NCI-H2107 (cell line): ENCODE results near the gene TMEM176A.
A peak's percentile ranks its signal among the peaks of the same experiment; 100 is the strongest.
"Not testable (repeated sequence)": the region's sequence is repeated elsewhere in the genome, so short reads cannot be mapped to it uniquely, and the experiment has no call there.

Experiments
- DNase-seq: peaks from one replicate; lab custom pipeline; 2025; lab: John Stamatoyannopoulos, UW

TMEM176A gene, protein sequence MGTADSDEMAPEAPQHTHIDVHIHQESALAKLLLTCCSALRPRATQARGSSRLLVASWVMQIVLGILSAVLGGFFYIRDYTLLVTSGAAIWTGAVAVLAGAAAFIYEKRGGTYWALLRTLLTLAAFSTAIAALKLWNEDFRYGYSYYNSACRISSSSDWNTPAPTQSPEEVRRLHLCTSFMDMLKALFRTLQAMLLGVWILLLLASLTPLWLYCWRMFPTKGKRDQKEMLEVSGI

GRCh38 chr7:150800581-150801241 is at the start of gene TMEM176A:
Gene TMEM176A (plus strand): TSS chr7:150800769. CDS start chr7:150801551, 782 bp downstream.
- DNase-seq: no peak

- DNase-seq: no peak
Measured at GRCh38 chr7:150751702-150752101, 48.9 kb upstream of the TMEM176A start.

DNA sequence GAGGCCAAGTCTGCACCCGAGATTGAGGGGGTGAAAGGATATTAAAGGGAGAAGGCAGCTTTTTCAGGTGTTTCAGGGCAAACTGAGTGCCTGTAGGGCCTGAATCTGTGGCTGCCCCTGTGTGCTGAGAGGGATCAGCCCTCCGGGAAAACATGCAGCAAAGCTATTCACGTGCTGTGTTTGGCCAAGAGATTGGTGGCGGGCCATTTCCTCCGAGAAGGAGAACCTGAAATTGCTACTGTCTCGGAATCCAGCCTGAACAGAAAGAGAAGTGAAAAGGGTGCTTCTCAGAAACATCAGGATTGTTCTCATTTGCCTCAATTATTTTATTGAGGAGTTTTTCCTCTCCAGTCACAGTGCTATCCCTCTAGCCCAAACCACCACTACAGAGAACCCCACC is 47.3 kb upstream of the TMEM176A start:
- no peak for DNase-seq

GRCh38 chr7:150753826-150754603 is 46.6 kb upstream of the TMEM176A start:
- no peak for DNase-seq

DNA sequence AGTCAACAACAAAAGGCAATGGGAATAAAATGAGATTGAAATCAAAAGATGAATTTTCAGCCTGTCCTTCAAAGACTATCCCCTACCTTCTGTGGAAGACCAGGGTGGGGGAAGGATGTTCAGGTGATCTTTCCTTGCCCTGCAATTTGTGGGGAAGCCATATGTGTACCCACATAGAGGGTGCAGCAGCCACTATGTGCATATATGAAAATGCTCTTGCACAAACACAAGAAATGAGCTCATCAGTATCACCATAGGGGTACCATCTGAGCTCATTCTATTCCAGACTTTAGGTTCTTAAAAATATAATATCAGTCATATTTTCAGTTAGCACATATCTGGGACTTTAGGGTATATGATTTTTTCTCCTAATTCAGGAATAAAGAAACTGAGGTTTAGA is 45.6 kb upstream of the TMEM176A start:
- DNase-seq: no peak

DNA sequence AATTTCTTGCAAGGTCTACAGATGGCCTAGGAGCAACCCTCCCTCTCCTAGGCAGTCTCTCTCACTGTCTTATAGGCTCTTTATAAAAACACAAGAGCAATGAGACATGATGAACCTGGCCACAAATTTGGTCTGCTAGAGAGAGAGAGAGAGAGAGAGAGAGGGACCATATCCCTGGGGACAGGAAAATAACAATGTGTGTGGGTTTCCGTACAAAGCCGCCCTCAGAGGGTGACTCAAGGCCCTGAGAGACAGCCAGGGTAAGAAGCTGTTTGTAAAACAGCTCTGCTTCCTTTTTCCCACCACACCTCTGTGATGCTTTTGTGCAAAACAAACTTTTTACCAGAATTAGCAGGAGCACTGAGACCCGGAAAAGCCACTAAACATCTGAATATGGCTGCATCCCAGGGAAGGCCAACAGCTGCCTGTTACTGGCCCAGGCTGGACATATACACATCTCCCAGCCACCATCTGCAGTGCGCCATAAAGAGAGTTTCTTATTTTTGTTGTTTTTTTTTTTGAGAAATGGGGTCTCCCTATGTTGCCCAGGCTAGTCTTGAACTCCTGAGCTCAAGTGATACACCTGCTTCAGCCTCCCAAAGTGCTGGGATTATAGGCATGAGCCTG is 45.0 kb upstream of the TMEM176A start:
- no peak for DNase-seq

GRCh38 chr7:150756166-150756565 is 44.4 kb upstream of the TMEM176A start:
- no peak for DNase-seq

GRCh38 chr7:150756858-150757257 is 43.7 kb upstream of the TMEM176A start:
- no peak for DNase-seq

DNA sequence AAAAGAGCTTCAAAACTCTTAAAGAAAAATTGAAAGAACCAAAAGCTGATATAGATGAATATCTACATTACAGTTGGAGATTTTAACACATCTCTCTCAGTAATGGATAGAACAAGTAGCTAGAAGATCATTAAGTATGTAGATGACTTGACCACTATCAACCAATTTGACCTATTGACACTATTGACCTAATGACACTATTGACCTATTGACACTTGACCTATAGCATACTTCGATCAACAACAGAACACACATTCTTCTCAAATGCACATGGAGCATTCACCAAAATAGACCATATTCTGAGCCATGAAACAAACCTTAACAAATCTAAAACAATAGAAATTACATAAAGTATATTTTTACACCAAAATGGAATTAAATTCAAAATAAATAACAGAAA is 41.1 kb upstream of the TMEM176A start:
- no peak for DNase-seq

DNA sequence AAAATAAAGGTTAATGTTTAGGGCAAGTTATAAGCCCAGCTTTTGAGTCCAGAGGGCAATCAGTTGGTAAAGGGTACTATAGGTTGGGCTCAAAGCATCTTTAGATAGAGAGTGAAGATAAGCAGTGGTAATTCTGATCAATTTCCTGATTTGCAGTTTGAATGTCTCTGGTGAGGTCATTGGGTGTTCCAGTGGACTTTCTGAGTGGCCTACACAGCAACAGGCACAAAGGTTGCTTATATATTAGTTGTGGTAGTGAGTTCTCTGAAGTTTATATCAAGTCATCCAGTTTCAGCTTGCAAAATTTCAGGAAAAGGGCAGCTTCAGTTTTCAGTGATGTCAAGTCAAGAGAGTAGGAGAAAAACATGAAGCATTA is 34.2 kb upstream of the TMEM176A start:
- no peak for DNase-seq

DNA sequence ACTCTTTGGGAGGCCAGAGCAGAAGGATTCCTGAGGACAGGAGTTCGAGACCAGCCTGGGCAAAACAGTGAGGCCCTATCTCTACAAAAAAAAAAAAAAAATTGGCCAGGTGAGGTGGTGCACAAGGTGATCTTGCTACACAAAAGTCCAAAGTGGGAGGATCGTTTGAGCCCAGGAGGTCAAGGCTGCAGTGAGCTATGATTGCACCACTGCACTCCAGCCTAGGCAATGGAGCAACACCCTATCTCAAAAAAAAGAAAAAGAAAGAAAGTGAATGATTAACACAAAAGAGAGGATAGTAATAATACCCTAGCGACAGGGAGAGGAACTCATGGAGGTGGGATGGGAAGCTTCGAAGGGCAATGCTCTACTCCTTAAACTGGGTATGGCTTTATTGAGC is 30.8 kb upstream of the TMEM176A start:
- DNase-seq: no peak

DNA sequence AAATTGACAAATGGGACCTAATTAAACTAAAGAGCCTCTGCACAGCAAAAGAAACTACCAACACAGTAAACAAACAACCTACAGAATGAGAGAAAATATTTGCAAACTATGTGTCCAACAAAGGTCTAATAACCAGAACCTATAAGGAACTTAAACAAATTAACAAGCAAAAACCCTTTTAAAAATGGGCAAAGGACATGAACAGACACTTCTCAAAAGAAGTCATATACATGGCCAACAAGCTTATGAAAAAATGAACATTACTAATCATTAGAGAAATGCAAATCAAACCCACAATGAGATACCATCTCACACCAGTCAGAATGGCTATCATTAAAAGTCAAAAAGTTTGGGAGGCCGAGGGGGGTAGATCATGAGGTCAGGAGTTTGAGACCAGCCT is 26.4 kb upstream of the TMEM176A start:
- DNase-seq: not testable (repeated sequence)

DNA sequence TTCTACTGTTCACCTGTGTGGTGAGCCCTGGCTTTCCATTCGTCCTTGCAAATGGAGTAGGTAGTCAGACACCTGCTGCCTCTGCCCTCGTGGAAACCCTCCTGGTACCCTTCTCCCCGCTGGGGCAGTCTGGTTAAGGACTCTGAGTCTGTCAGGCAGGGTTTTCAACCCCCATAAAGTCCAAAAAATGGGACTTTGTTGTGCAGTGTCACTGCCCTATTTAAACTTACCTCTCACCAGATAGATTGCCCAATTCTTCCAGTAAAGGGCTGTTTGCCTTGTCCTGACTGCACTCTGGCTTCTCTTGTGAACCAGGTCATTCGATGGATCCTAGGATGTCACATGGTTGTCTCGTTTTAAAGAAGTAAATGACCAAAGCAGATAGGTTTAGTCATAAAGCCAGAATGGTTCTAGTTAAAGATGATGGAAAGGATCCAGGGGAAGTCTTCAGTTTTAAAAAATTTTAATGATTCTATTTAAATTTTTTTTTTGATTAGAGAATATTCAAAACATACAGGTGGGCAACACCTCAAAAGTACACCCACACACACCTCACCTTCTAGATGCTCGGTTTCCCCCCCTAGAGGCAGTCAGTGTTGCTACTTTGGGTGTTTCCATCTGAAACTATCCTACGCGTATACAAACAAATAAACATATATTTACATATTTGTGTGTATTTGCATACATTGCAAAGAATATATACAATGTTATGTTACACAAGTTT is 22.4 kb upstream of the TMEM176A start:
- DNase-seq: no peak

DNA sequence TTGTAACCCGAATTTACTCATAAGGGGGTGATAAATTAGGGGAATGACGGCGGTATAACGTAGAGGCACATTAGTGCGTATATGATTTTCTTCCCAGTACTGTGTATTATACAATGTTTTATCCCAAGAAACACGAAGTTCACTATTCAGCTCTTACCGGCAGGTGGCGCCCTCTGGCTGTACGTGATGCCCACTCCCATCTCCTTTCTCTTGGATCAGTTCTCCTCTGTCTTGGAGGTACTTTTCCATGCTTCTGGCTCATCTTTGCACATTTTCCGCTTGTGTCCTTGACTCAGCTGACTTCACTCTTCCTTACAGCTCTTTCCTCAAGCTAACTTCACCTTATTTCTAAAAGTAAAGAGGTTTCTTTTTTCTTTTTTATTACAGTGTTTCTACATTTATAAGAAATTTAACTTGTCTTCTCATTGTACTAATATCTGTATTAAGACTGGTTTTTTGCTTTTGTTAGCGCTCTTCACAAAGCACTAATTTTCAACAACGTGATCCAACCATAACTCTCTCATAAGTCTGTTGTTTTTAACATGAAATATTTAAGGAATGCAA is 21.7 kb upstream of the TMEM176A start:
- DNase-seq: peak; percentile 42

GRCh38 chr7:150780292-150780691 is 20.3 kb upstream of the TMEM176A start:
- no peak for DNase-seq

DNA sequence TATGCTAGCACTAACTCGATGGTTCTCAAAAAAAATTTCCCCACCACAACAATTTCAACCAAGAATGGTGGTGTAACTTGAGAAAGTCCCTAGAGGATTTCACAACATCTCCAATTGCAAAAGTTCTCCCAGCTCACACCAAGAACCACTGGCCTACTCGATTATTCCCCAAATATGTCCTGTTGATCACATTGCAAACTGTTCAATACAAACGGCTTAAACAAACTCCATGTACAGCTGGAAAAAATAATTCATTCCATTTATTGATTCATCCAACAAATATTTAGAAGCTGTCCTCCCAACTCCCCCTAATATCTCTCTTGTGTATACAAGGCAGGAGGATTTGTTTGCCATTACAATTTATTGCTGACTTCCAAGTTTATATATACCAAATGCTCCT is 19.5 kb upstream of the TMEM176A start:
- DNase-seq: no peak

DNA sequence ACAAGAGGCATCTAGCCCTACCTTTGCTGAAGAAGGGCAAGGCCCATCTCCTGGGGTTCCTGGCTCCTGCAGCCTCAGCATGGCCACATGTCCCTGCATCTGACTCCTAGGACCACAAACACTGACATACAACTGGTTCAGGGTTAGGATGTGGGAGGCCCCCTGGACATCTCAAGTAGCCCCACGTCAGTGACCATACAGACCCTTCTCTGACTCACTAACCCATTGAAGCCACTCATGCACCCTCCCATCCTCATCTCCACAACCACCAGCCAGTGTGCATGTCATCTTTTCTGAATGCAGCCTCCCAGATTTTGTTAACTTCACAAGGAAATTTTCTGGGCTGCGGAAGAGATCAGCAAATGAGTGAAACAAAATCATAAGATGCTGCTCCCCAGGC is 18.6 kb upstream of the TMEM176A start:
- no peak for DNase-seq

- DNase-seq: no peak
Measured at GRCh38 chr7:150784120-150784736, 16.3 kb upstream of the TMEM176A start.

GRCh38 chr7:150784954-150785353 is 15.6 kb upstream of the TMEM176A start:
- DNase-seq: no peak

DNA sequence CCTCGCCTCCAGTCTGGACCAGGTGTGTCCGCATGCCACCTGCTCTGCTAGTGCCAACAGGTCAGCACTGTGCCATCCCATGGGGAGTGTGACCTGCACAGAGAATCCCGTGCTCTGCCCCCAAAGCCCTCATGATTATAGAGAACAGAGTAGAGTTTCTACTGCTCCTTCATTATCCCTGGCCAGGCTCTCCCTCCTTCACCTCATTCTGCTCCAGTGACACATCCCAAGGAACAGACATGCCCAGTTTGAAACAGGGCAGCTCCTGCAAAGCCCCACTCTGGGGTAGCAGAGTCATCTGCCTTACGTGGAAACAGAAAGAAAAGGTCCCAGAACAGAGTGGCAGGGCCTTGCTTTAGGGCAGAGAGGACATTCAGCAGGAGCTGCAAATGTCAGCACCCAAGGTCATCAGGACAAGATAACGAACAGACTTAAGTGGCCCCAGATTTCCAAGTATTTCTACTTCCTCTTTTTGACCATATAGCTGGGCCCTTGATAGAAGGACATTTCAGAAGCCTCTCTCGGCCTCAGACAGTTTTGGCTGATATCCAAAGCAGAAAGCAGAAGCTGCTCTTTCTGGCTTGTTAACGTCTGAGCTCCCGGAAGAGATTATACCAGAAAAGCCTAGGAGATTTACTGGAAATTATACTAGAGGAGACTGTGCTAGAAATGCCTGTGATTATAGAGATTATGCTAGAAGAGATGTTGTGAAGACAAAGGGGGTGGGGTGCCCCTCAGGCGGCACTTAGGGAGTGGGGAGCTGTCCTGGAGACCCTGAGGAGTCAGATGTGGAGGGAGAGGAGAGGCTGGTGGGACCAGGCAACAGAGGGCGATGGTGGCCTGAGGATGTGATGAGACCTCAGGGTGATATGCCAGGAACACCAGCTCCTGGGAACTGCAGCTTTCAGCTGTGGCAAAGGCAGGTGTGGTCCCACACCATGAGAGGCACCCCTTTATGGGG is 13.0 kb upstream of the TMEM176A start:
- no peak for DNase-seq
